Smooth muscle cell (in vitro differentiated cells): ENCODE data around the gene TNP2. TPM values are rescaled to one million over a fixed set of nuclear protein-coding genes. Genes with fewer than 3 reads are reported as not detected.

ENCODE experiments used
- DNase-seq: peaks from one replicate; lab custom pipeline; 2025; ENCODE audit not compliant: unreplicated experiment; lab: John Stamatoyannopoulos, UW
- H2AFZ ChIP-seq: fragments of 200-600 bp; sonication (generic); 2 replicates; pipeline ENCODE4 v1.6.0; 2016; ENCODE audit warnings: antibody characterized with exemption, low read depth, mild to moderate bottlenecking
- H3F3A ChIP-seq: fragments of 200-600 bp; sonication (generic); 2 replicates; pipeline ENCODE4 v1.6.0; 2017; ENCODE audit warnings: antibody characterized with exemption, low read depth
- H3K27ac ChIP-seq: fragments of 200-600 bp; sonication (generic); 2 replicates; pipeline ENCODE4 v1.5.1; 2016; ENCODE audit warnings: low read depth, mild to moderate bottlenecking
- H3K27me3 ChIP-seq: fragments of 200-600 bp; sonication (generic); 2 replicates; pipeline ENCODE4 v1.6.1; 2016; ENCODE audit warnings: low read depth, mild to moderate bottlenecking
- H3K36me3 ChIP-seq: fragments of 200-600 bp; sonication (generic); 2 replicates; pipeline ENCODE4 v1.5.1; 2016; ENCODE audit warnings: low read depth
- H3K4me1 ChIP-seq: fragments of 200-600 bp; sonication (generic); 2 replicates; pipeline ENCODE4 v1.5.1; 2016; ENCODE audit warnings: low read depth
- H3K4me2 ChIP-seq: fragments of 200-600 bp; sonication (generic); 2 replicates; pipeline ENCODE4 v1.6.0; 2016; ENCODE audit warnings: mild to moderate bottlenecking
- H3K4me3 ChIP-seq: fragments of 200-600 bp; sonication (generic); 2 replicates; pipeline ENCODE4 v1.5.1; 2016; ENCODE audit warnings: mild to moderate bottlenecking
- H3K79me2 ChIP-seq: fragments of 200-600 bp; sonication (generic); 2 replicates; pipeline ENCODE4 v1.6.0; 2016; ENCODE audit warnings: low read depth, mild to moderate bottlenecking
- H3K9ac ChIP-seq: fragments of 200-600 bp; sonication (generic); 2 replicates; pipeline ENCODE4 v1.6.0; 2016; ENCODE audit warnings: low read depth
- H3K9me3 ChIP-seq: fragments of 200-600 bp; sonication (generic); replicated peaks from 2 replicates; pipeline ENCODE4 v1.5.1; 2016; ENCODE audit warnings: low read depth
- H4K20me1 ChIP-seq: fragments of 200-600 bp; sonication (generic); 2 replicates; pipeline ENCODE4 v1.6.0; 2016; ENCODE audit warnings: low read depth
- WGBS: methylation state at CpG from one replicate; pipeline ENCODE4 v1.1.7; 2016; ENCODE audit warnings: low lambda C conversion rate; 5-methylcytosine and 5-hydroxymethylcytosine counted together
- polyA plus RNA-seq: library from polyadenylated mRNA; unstranded; fragments of >200 nt; fragmentation: Nextera tagmentation; extraction: Ambion mirVana; gene quantifications from 2 replicates; pipeline ENCODE4 v1.2.1, GENCODE V29; 2016
- total RNA-seq: library from RNA; depleted of rRNA; stranded (reverse); fragments of >200 nt; gene quantifications from 2 replicates; pipeline ENCODE4 v1.2.3, GENCODE V29; 2014
- TF ChIP-seq, protein P1 (sequence below): fragments of 200-600 bp; sonication (generic); IDR thresholded peaks from 2 replicates; pipeline ENCODE4 v1.5.1; 2017; ENCODE audit warnings: borderline replicate concordance, mild to moderate bottlenecking, antibody characterized with exemption; ENCODE audit not compliant: insufficient read depth, poor library complexity, severe bottlenecking

The TNP2 gene
- total and polyA plus RNA-seq, 2 experiments from 2014 or later, result not detected

DNA sequence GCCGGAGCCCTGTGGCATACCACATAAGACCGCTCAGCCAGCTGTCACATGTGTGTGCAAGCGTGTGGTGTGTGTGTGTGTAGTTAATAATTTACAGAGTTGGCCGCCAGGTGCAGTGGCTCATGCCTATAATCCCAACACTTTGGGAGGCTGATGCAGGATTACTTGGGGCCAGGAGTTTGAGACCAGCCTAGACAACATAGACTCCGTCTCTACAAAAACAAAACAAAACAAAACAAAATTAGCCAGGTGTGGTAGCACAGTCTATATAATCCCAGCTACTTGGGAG lies 33.5 kb downstream of the TNP2 start:
- H3F3A ChIP-seq, result no peaks in the 10 kb centered on the region
- no peaks in the 10 kb centered on the region for H3K79me2 ChIP-seq
- no peak for DNase-seq
- no peaks in the 10 kb centered on the region for H3K27me3 ChIP-seq
- H2AFZ ChIP-seq, result no peak overlapping the region
- no peaks in the 10 kb centered on the region for H3K9me3 ChIP-seq
- no peak overlapping the region for H3K4me2 ChIP-seq
- no peaks in the 10 kb centered on the region for H4K20me1 ChIP-seq
- no peak overlapping the region for H3K27ac ChIP-seq
- no peak overlapping the region for H3K4me3 ChIP-seq
- no peak overlapping the region for H3K9ac ChIP-seq
- WGBS, result 96% methylated on average over 5 of the region's 5 CpGs
- TF ChIP-seq, protein P1, sequence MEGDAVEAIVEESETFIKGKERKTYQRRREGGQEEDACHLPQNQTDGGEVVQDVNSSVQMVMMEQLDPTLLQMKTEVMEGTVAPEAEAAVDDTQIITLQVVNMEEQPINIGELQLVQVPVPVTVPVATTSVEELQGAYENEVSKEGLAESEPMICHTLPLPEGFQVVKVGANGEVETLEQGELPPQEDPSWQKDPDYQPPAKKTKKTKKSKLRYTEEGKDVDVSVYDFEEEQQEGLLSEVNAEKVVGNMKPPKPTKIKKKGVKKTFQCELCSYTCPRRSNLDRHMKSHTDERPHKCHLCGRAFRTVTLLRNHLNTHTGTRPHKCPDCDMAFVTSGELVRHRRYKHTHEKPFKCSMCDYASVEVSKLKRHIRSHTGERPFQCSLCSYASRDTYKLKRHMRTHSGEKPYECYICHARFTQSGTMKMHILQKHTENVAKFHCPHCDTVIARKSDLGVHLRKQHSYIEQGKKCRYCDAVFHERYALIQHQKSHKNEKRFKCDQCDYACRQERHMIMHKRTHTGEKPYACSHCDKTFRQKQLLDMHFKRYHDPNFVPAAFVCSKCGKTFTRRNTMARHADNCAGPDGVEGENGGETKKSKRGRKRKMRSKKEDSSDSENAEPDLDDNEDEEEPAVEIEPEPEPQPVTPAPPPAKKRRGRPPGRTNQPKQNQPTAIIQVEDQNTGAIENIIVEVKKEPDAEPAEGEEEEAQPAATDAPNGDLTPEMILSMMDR, result no peak
- no peaks in the 10 kb centered on the region for H3K4me1 ChIP-seq
- H3K36me3 ChIP-seq, result no peaks in the 10 kb centered on the region

- H4K20me1 ChIP-seq, result no peaks in the 10 kb centered on the region
- H3K4me2 ChIP-seq, result no peak overlapping the region
- H3K4me1 ChIP-seq, result no peaks in the 10 kb centered on the region
- no peaks in the 10 kb centered on the region for H3F3A ChIP-seq
- H3K9me3 ChIP-seq, result no peaks in the 10 kb centered on the region
- H3K4me3 ChIP-seq, result no peak overlapping the region
- no peaks in the 10 kb centered on the region for H3K36me3 ChIP-seq
- no peak overlapping the region for H2AFZ ChIP-seq
- H3K27me3 ChIP-seq, result no peaks in the 10 kb centered on the region
- no peak overlapping the region for H3K9ac ChIP-seq
- no peak overlapping the region for H3K27ac ChIP-seq
- WGBS, result 83% methylated on average over 13 of the region's 13 CpGs
- H3K79me2 ChIP-seq, result no peaks in the 10 kb centered on the region
- TF ChIP-seq, protein P1, result no peak
- no peak for DNase-seq
Observed at GRCh38 chr16:11234884-11235702, 34.0 kb downstream of the TNP2 start.

GRCh38 chr16:11233727-11234376 lies 35.3 kb downstream of the TNP2 start:
- WGBS, result 88% methylated on average over 8 of the region's 8 CpGs
- Histone ChIP-seq H3K9me3 (no peaks in the 10 kb centered on the region), H3K4me1 (no peaks in the 10 kb centered on the region), H3K4me3 (no peak overlapping the region), H3K27me3 (no peaks in the 10 kb centered on the region), H3K4me2 (no peak overlapping the region), H3K27ac (no peak overlapping the region), H3K9ac (no peak overlapping the region), H4K20me1 (no peaks in the 10 kb centered on the region), H3K79me2 (no peaks in the 10 kb centered on the region), H2AFZ (no peak overlapping the region), H3K36me3 (no peaks in the 10 kb centered on the region), H3F3A (no peaks in the 10 kb centered on the region)
- TF ChIP-seq, protein P1, result no peak
- no peak for DNase-seq
